ENCODE results near the gene INAFM2.

DNA sequence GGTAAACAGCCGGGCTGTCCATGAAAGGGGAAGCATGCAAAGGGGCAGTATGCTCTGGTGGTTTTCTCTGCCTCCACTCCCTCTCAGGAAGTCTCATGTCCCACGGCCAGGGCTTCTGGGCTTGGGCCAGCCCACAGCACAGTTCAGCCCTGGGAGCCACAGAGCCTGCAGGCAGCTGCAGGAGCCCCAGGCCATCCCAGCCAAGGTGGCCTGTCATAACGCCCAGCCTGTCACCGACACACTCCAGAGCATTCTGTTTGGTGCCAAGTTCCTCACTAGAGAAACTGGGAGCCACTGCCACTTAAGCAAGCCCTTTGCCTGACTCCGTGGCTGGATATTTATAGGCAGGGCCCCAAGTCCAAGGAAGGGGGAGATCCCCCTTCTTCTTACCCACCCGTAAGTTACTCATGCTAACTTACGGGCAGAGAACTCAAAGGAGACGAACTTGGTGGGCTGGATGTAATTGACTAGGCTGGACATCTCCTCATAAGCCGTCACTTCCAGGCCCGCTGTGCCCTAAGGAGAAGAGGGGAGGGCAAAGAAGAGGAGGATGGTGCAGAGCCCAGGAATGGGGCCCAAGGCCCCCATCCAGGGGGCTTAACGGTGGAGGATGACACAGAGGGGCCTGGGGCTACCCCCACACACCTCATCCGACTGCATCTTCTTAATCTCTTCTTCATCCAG is 27.5 kb upstream of the INAFM2 start:
- TF ChIP-seq, protein P1, sequence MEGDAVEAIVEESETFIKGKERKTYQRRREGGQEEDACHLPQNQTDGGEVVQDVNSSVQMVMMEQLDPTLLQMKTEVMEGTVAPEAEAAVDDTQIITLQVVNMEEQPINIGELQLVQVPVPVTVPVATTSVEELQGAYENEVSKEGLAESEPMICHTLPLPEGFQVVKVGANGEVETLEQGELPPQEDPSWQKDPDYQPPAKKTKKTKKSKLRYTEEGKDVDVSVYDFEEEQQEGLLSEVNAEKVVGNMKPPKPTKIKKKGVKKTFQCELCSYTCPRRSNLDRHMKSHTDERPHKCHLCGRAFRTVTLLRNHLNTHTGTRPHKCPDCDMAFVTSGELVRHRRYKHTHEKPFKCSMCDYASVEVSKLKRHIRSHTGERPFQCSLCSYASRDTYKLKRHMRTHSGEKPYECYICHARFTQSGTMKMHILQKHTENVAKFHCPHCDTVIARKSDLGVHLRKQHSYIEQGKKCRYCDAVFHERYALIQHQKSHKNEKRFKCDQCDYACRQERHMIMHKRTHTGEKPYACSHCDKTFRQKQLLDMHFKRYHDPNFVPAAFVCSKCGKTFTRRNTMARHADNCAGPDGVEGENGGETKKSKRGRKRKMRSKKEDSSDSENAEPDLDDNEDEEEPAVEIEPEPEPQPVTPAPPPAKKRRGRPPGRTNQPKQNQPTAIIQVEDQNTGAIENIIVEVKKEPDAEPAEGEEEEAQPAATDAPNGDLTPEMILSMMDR (tag by site-specific recombination; IDR thresholded peaks at IDR 0.05): no peak
- TF ChIP-seq, protein P2, sequence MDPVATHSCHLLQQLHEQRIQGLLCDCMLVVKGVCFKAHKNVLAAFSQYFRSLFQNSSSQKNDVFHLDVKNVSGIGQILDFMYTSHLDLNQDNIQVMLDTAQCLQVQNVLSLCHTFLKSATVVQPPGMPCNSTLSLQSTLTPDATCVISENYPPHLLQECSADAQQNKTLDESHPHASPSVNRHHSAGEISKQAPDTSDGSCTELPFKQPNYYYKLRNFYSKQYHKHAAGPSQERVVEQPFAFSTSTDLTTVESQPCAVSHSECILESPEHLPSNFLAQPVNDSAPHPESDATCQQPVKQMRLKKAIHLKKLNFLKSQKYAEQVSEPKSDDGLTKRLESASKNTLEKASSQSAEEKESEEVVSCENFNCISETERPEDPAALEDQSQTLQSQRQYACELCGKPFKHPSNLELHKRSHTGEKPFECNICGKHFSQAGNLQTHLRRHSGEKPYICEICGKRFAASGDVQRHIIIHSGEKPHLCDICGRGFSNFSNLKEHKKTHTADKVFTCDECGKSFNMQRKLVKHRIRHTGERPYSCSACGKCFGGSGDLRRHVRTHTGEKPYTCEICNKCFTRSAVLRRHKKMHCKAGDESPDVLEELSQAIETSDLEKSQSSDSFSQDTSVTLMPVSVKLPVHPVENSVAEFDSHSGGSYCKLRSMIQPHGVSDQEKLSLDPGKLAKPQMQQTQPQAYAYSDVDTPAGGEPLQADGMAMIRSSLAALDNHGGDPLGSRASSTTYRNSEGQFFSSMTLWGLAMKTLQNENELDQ (tag by site-specific recombination; IDR thresholded peaks at IDR 0.05; ENCODE audit: low read depth): no peak
- TF ChIP-seq ZNF24 (tag by site-specific recombination; IDR thresholded peaks at IDR 0.05) (no peak), ZNF10 (tag by site-specific recombination; IDR thresholded peaks at IDR 0.05) (no peak), ZBTB1 (tag by site-specific recombination; IDR thresholded peaks at IDR 0.05) (no peak), ZNF133 (tag by site-specific recombination; IDR thresholded peaks at IDR 0.05) (no peak)
